Omental fat pad (tissue), 4 donors: ENCODE data around the gene PLA2G2F. TPM values are rescaled to one million over a fixed set of nuclear protein-coding genes. Genes with fewer than 3 reads are reported as not detected.

Experiments
- ATAC-seq: fragments of 150-250 bp; one replicate; pipeline ENCODE4 v1.9.1; 2016; ENCODE audit warnings: mild to moderate bottlenecking, moderate library complexity; ENCODE audit not compliant: low FRiP score
- DNase-seq: peaks from one replicate; pipeline ENCODE4 v3.0.0-alpha.2; 2019; ENCODE audit warnings: low spot score
- total RNA-seq, 4 donors: library from RNA; depleted of rRNA; stranded (reverse); fragments of >200 nt; gene quantifications; one replicate each; pipeline ENCODE4 v1.1.0, GENCODE V29; 2016
- TF ChIP-seq, protein P1 (sequence below), 3 donors: fragments of 450-650 bp; IDR thresholded peaks; one replicate each; pipeline ENCODE4 v1.5.1; 2016 to 2017; ENCODE audit warnings: antibody characterized with exemption in 3 of 3, mild to moderate bottlenecking in 3 of 3, moderate library complexity in 2 of 3

PLA2G2F gene
- total RNA-seq, 4 donors from 2014 or later, result not detected

DNA sequence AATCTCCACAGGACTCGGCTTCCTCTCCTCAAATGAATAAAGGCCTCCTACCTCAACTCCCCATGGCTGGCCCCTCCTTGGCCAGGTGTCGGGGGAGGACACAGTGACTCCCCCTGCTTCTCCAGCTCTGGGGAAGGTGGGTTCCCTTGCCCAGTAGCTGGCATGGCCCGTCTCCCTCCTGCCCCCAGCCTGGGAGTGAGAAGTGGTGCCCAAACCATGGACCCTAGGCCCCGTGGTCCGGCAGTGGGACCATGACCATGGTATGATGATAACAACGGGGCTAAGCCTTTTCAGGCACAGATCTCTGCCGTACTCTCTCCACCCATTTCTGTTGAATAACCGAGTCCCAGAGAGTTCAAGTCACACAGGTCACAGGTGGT lies 11.2 kb downstream of the PLA2G2F start:
- DNase-seq (no peak), ATAC-seq (no peak)
- TF ChIP-seq, protein P1, sequence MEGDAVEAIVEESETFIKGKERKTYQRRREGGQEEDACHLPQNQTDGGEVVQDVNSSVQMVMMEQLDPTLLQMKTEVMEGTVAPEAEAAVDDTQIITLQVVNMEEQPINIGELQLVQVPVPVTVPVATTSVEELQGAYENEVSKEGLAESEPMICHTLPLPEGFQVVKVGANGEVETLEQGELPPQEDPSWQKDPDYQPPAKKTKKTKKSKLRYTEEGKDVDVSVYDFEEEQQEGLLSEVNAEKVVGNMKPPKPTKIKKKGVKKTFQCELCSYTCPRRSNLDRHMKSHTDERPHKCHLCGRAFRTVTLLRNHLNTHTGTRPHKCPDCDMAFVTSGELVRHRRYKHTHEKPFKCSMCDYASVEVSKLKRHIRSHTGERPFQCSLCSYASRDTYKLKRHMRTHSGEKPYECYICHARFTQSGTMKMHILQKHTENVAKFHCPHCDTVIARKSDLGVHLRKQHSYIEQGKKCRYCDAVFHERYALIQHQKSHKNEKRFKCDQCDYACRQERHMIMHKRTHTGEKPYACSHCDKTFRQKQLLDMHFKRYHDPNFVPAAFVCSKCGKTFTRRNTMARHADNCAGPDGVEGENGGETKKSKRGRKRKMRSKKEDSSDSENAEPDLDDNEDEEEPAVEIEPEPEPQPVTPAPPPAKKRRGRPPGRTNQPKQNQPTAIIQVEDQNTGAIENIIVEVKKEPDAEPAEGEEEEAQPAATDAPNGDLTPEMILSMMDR (IDR thresholded peaks at IDR 0.05), result no peak

GRCh38 chr1:20150969-20151368 lies 11.8 kb downstream of the PLA2G2F start:
- no peak for DNase-seq
- ATAC-seq, result no peak
- TF ChIP-seq, protein P1 (IDR thresholded peaks at IDR 0.05), result no peak

GRCh38 chr1:20151906-20152598 lies 12.9 kb downstream of the PLA2G2F start:
- peak; percentile 73 for ATAC-seq
- DNase-seq, result peak; percentile 64
- TF ChIP-seq, protein P1 (IDR thresholded peaks at IDR 0.05), result peak in 2 of 3 donors; percentile 83 to 91

GRCh38 chr1:20152599-20152930 lies 13.4 kb downstream of the PLA2G2F start:
- DNase-seq (no peak), ATAC-seq (no peak)
- TF ChIP-seq, protein P1 (IDR thresholded peaks at IDR 0.05), result no peak

DNA sequence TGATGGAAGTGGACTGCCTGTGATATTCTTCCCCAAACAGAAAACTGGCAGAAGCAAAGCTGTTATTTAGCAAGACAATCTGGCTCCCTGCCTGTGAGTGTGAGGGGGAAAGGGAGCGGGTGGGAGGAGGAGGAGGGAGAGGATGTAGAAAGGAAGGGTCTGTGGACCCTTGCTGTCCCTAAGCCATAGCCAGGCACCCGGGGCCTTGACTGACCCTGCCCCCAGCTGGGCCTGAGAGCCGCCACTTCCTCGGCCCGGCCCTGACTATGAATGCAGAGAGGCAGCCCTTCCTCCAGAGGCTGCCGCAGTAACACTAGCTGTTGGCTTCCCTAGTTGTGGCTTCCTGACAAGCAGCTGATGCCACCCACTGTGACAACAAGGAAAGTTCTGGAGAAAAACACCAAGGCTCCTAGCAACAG lies 13.9 kb downstream of the PLA2G2F start:
- no peak for DNase-seq
- peak; percentile 31 for ATAC-seq
- TF ChIP-seq, protein P1 (IDR thresholded peaks at IDR 0.05), result no peak

- ATAC-seq (no peak), DNase-seq (no peak)
Measured at GRCh38 chr1:20154301-20154831, 15.2 kb downstream of the PLA2G2F start.

More at GRCh38 chr1:20154301-20154831, 15.2 kb downstream of the PLA2G2F start:
- TF ChIP-seq, protein P1 (IDR thresholded peaks at IDR 0.05), result no peak
